Activated CD8-positive, alpha-beta memory T cell treated with anti-CD3 and anti-CD28 coated beads, Interleukin-2, amount 10 ng/mL, durations not matched to agents 7 days and 5 days (primary cell): ENCODE results near the gene AUP1. TPM values are rescaled to one million over a fixed set of nuclear protein-coding genes. Genes with fewer than 3 reads are reported as not detected.
A peak's percentile ranks its signal among the peaks of the same experiment; 100 is the strongest.
"Not testable (repeated sequence)": the region's sequence is repeated elsewhere in the genome, so short reads cannot be mapped to it uniquely, and the experiment has no call there.

Experiments
- ATAC-seq: fragments of 150-1000 bp; cut with Tn5 transposase; one replicate; pipeline ENCODE4 v1.10.0; 2021; ENCODE audit warnings: moderate library complexity
- CTCF ChIA-PET: fragments of 350-600 bp; sonication (Branson Sonifier 250); formaldehyde crosslinking; loops from one replicate; lab custom pipeline; 2021; ENCODE audit warnings: antibody characterized with exemption; lab: Charles Lee
- DNase-seq: peaks from one replicate; pipeline ENCODE4 v3.0.0-alpha.2; 2020
- H3K27ac Mint-ChIP-seq: one replicate; pipeline ENCODE4 v1.8.0; 2021; ENCODE audit warnings: mild to moderate bottlenecking, mixed read lengths
- H3K27me3 Mint-ChIP-seq: one replicate; pipeline ENCODE4 v1.8.0; 2021; ENCODE audit warnings: mixed read lengths
- H3K36me3 Mint-ChIP-seq: one replicate; pipeline ENCODE4 v1.8.0; 2021; ENCODE audit warnings: mild to moderate bottlenecking, mixed read lengths
- H3K4me1 Mint-ChIP-seq: one replicate; pipeline ENCODE4 v1.8.0; 2021; ENCODE audit warnings: mixed read lengths
- H3K4me3 Mint-ChIP-seq: one replicate; pipeline ENCODE4 v1.8.0; 2021; ENCODE audit warnings: mild to moderate bottlenecking, moderate library complexity, mixed read lengths
- H3K9me3 Mint-ChIP-seq: one replicate; pipeline ENCODE4 v1.8.0; 2022; ENCODE audit warnings: low read depth, mixed read lengths
- total RNA-seq, 2 experiments: library from RNA; stranded (reverse); gene quantifications; one replicate each; pipeline ENCODE4 v1.2.3, GENCODE V29; 2021

The AUP1 gene
- total RNA-seq, 2 experiments from 2014 or later, result 140 to 158 TPM

DNA sequence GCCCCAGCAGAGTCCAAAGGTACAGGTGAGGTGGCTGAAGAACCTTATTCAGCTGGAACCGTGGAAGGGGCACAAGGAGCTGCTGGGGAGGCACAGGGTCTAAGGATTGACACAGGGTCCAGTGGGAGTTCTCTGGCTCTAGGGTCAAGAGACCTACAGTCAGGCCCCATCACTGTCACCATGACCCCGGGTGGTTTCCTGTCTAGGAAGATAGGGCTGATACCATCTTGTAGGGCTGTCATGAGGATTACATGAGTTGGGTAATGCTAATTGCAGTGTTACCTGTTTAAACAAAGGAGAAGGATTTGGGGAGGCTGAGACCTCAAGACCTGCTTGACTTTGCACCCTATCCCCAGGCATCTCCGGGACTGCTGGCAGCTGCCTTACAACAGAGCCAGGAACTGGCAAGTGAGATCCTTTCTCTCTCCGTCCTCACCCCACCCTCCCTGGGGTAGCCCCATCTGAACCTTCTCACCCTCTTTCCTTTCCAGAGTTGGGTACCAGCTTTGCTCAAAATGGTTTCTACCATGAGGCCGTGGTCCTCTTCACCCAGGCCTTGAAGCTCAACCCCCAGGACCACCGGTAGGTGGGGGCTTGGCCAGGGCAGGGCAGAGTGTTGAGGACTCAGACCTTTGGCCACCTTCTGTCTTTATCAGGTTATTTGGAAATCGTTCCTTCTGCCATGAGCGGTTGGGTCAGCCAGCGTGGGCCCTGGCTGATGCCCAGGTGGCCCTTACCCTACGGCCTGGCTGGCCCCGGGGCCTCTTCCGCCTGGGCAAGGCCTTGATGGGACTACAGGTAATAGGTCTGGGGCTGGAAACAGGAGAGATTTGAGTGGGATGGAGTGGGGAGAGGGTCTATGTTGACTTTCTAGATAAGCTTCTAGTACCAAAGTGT lies 37.6 kb downstream of the AUP1 start:
- Mint-ChIP-seq H3K9me3 (no peaks in the 10 kb centered on the region), H3K4me3 (no peak overlapping the region), H3K27ac (no peak overlapping the region), H3K36me3 (peaks cover 16% of the 10 kb centered on the region), H3K4me1 (peaks cover 1% of the 10 kb centered on the region), H3K27me3 (no peaks in the 10 kb centered on the region)
- CTCF ChIA-PET, result interaction anchor here (1.3 kb wide), 1 partner anchor 9 kb away, joined by 5 read pairs; the partner anchor contains the start of genes CCDC142 and TTC31
- ATAC-seq (no peak), DNase-seq (no peak)

DNA sequence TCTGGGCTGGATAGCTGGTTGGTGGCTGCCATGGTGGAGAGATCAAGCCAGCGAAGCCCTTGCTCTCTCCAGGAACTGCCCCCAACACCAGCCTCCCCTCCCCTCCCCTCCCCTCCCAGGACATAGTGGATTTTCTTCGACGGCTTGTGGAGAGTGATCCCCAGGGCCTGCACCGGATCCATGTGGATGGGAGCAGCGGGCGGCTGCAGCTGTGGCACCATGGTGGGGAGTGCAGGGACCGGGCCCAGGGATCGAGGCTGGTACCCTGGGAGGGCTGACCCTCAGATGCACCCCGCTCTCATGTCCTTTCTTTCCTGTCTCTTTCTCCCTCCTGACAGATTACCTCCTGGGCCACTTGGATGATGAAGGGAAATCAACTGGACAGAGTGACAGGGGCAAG lies 39.6 kb downstream of the AUP1 start:
- H3K27me3 Mint-ChIP-seq, result no peaks in the 10 kb centered on the region
- peaks cover 26% of the 10 kb centered on the region for H3K36me3 Mint-ChIP-seq
- no peak overlapping the region for H3K27ac Mint-ChIP-seq
- no peaks in the 10 kb centered on the region for H3K9me3 Mint-ChIP-seq
- H3K4me1 Mint-ChIP-seq, result peaks cover 7% of the 10 kb centered on the region
- CTCF ChIA-PET, result interaction anchor here (1.1 to 1.4 kb wide), 2 partner anchors 13 to 42 kb away, joined by 4 to 5 read pairs; no protein-coding TSS in a partner anchor
- no peak overlapping the region for H3K4me3 Mint-ChIP-seq
- DNase-seq, result no peak
- no peak for ATAC-seq

DNA sequence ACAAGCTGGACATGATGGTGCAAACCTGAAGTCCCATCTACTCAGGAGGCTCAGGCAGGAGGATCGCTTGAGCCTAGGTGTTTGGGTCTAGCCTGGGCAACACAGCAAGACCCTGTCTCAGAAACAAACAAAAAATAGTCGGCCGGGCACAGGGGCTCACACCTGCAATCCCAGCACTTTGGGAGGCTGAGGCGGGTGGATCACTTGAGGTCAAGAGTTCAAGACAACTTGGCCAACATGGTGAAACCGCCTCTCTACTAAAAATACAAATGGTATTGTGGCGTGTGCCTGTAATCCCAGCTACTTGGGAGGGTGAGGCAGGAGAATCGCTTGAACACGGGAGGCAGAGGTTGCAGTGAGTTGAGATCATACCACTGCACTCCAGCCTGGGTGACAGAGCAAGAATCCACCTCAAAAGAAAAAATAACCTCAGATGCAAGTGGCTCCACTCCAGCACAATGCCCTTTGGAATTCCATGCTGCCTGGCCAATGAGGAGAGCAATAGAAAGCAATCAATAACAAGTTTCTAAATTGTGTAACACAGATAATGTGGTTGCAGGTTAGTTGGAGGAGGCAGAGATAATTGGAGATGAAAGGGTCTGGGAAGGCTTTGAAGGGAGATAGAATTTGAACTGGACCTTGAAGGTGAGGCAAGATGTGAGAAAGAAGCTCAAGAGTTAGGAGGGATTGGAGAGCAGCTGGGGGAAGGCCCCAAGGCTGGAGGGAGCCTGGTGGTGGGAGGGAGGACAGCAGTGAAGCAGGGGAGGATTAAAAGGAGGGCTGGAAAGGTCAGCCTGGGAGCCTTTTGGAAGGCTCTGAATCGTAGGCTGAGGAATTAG lies 40.6 kb downstream of the AUP1 start:
- H3K9me3 Mint-ChIP-seq, result no peaks in the 10 kb centered on the region
- peaks cover 13% of the 10 kb centered on the region for H3K4me1 Mint-ChIP-seq
- CTCF ChIA-PET, result interaction anchor here (1.0 to 1.4 kb wide), 3 partner anchors 43 to 85 kb away, joined by 3 to 5 read pairs (median 3); no protein-coding TSS in a partner anchor
- no peak overlapping the region for H3K27ac Mint-ChIP-seq
- no peaks in the 10 kb centered on the region for H3K27me3 Mint-ChIP-seq
- peaks cover 28% of the 10 kb centered on the region for H3K36me3 Mint-ChIP-seq
- ATAC-seq (no peak), DNase-seq (no peak)
- no peak overlapping the region for H3K4me3 Mint-ChIP-seq

DNA sequence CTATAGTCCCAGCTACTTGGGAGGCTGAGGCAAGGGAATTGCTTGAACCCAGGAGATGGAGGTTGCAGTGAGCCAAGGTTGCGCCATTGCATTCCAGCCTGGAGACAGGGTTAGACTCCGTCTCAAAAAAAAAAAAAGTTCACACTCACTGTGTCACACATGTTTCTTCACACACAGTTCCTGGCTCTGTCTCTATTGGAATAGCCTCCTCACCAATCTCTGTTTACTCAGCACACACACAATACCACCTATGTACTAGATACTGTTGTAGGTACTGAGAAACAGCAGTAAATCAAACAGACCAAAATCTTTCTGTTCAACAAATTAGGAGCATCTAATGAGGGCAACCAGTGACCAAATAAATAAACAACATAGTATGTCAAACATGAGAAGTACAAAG lies 43.4 kb downstream of the AUP1 start:
- Mint-ChIP-seq H3K4me1 (peaks cover 25% of the 10 kb centered on the region), H3K27me3 (no peaks in the 10 kb centered on the region), H3K9me3 (no peaks in the 10 kb centered on the region), H3K4me3 (no peak overlapping the region), H3K36me3 (peaks cover 22% of the 10 kb centered on the region), H3K27ac (no peak overlapping the region)
- DNase-seq (no peak), ATAC-seq (no peak)
- CTCF ChIA-PET, result interaction anchor here (0.7 kb wide), 1 partner anchor 1239 kb away, joined by 3 read pairs; no protein-coding TSS in a partner anchor

DNA sequence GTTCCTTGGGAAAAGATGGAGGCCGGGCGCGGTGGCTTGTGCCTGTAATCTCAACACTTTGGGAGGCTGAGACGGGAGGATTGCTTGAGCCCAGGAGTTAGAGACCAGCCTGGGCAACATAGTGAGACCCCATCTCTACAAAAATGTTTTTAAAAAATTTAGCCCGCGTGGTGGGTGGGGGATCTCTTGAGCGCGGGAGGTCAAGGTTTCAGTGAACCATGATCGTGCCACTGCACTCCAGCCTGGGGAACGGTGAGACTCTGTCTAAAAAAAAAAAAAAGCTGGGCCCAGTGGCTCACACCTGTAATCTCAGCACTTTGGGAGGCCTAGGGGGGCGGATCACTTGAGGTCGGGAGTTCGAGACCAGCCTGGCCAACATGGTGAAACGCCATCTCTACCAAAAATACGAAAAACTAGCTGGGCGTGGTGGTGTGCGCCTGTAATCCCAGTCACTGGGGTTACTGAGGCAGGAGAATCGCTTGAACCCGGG lies 45.8 kb downstream of the AUP1 start:
- DNase-seq, ATAC-seq, H3K27me3 Mint-ChIP-seq, H3K9me3 Mint-ChIP-seq: not testable (repeated sequence)
- CTCF ChIA-PET, result interaction anchor here (0.6 to 5.2 kb wide), 22 partner anchors 8 to 148 kb away, joined by 3 to 79 read pairs (median 10); partner anchors contain the start of genes AUP1, HTRA2, INO80B and MOGS
- peak overlapping the region; percentile 100 for H3K27ac Mint-ChIP-seq
- H3K36me3 Mint-ChIP-seq, result peaks cover 28% of the 10 kb centered on the region
- peaks cover 44% of the 10 kb centered on the region for H3K4me1 Mint-ChIP-seq
- H3K4me3 Mint-ChIP-seq, result peak overlapping the region; percentile 97

DNA sequence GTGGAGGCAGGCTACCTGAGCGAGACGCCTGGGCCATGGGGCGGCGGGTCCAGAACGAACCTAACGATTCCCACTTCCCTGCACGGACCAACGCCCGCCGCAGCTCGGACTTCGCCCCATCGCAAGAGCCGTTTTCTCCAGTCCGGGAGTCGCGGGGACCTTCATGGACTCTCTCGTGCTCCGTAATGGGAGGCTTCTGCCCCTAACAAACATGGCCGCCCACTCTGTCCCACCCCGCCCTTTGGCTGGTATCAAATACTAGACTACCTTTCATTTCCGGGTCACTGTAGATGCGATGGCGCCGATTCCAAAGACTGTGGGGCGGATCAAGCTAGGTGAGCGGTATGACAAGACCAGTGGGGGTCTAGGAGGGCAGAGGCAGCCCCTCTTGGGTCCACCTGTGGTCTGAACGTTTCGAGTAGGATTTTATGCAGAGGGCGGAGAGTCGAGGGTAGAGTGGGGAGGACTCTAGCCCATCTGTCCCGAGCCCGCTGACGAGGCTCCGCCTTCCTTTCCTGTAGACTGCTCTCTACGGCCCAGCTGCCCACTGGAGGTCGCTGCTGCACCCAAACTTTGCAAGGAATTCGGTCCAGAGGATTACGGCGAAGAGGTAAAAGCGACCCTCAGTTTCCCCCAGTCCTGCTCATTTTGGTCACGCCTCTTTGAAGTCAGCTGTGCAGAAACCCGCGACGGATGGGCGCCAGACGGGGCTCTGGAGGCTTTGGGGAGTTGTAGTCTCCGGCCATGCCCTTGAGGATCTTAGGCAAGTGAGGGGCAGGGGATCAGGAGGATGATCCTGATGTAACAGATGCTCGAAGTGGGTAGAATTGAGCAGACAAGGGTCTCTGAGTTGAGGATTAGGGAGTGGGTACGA lies 46.5 kb downstream of the AUP1 start, which contains the start of the genes CCDC142 and TTC31:
TSS of gene CCDC142 (minus strand) at position 198 of the 874 bp plus-strand sequence. CDS start at position 37, 161 bp downstream.
TSS of gene TTC31 (plus strand) at position 281 of the 874 bp plus-strand sequence. CDS start at position 296, 15 bp downstream.
- Mint-ChIP-seq H3K36me3 (peaks cover 28% of the 10 kb centered on the region), H3K9me3 (no peaks in the 10 kb centered on the region), H3K4me1 (peaks cover 44% of the 10 kb centered on the region), H3K27ac (peak within 1 kb of the TSS; percentile 100), H3K27me3 (no peaks in the 10 kb centered on the region), H3K4me3 (peak within 1 kb of the TSS; percentile 97)
- peak; percentile 95 for ATAC-seq
- DNase-seq, result peak; percentile 97
- CTCF ChIA-PET, result interaction anchor here (0.6 to 5.2 kb wide), 33 partner anchors 9 to 233 kb away, joined by 3 to 79 read pairs (median 6); partner anchors contain the start of genes AUP1, DQX1, HTRA2 and INO80B

DNA sequence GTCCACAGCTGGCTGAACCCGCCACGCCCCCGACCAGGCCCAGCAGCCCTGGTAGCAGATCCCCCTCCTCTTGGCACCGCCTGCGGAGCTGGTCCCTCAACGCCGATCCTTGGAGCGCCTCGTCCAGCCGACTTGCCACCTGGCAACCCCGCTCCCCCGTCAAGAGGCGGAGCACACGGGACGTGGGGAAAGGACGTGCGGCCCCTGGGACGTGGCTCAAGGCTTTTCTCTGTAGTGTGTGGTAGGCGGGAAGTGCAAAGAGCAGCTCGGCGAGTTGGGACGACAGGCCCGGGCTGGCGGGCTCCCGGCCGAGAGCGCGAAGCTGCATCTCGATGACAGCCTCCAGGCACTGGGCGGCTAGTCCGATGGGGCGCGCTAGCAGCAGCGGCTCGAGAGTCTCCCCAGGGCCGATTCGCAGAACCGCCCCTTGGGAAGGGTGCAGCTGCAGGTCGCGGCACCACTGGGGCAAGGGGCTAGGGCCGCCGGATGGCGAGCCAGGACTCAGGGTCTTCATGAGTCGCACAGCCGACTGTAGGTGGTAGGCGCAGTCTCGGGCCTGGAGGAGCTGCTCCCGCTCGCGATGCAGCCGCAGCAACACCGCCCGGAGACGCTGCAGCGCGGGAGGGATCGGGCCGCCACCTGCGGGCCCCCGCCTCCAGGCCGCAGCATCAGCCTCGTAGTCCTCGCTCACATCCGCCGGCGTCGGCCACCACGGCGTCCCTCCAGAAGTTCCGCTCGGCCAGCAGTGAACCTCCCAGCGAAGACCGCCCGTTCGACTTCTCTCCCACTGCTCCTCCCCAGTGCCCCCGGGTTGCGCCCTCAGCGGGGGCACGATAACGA lies 47.3 kb downstream of the AUP1 start:
- peak; percentile 52 for ATAC-seq
- Mint-ChIP-seq H3K27ac (peak overlapping the region; percentile 100), H3K4me1 (peaks cover 48% of the 10 kb centered on the region), H3K9me3 (no peaks in the 10 kb centered on the region), H3K27me3 (no peaks in the 10 kb centered on the region), H3K36me3 (peaks cover 33% of the 10 kb centered on the region), H3K4me3 (peak overlapping the region; percentile 97)
- peak; percentile 77 for DNase-seq
- CTCF ChIA-PET, result interaction anchor here (0.8 to 5.2 kb wide), 28 partner anchors 9 to 232 kb away, joined by 3 to 79 read pairs (median 6); partner anchors contain the start of genes AUP1, DQX1, HTRA2 and INO80B

DNA sequence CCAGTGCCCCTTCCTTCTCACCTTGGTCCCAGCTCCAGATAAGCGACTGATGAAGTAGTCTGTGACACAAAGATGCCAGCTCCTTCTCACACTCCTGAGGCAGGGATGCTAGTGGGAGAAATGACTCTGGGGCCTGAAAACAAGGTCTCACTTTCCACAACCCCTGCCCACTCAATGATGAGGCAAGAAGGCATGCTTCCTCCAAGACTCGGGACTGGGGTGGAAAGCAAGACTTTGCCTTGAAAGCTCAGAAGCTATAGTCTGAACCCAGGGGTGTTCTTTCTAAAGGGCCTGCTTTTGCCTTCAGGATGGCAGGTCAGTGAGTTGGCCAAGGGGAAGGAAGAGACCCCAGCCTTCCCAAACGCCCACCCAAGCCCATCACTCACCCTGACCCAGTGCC lies 48.1 kb downstream of the AUP1 start:
- peak overlapping the region; percentile 97 for H3K4me3 Mint-ChIP-seq
- no peaks in the 10 kb centered on the region for H3K9me3 Mint-ChIP-seq
- CTCF ChIA-PET, result interaction anchor here (0.9 to 5.2 kb wide), 15 partner anchors 8 to 146 kb away, joined by 3 to 79 read pairs (median 19); partner anchors contain the start of genes AUP1, HTRA2, INO80B and MOGS
- peaks cover 31% of the 10 kb centered on the region for H3K36me3 Mint-ChIP-seq
- peak overlapping the region; percentile 15 for H3K27ac Mint-ChIP-seq
- DNase-seq, result no peak
- H3K4me1 Mint-ChIP-seq, result peaks cover 45% of the 10 kb centered on the region
- no peaks in the 10 kb centered on the region for H3K27me3 Mint-ChIP-seq
- ATAC-seq, result no peak

Other genes starting within 250 kb of the AUP1 start
- 1 to 10 TPM in 1 of 2 experiments, under 1 TPM in 1; 0.42 to 2.6 TPM for gene SLC4A5, start 186.3 kb downstream of the AUP1 start, total RNA-seq
- gene DCTN1, start 149.4 kb downstream of the AUP1 start, total RNA-seq, result 100 to 1,000 TPM in 1 of 2 experiments, 10 to 100 TPM in 1; 98.3 to 108 TPM
- gene C2orf81, start 108.1 kb downstream of the AUP1 start, total RNA-seq, result 1 to 10 TPM in 1 of 2 experiments, under 1 TPM in 1; 0.93 to 1.8 TPM
- gene WDR54, start 108.0 kb downstream of the AUP1 start, total RNA-seq, result 10 to 100 TPM; 82.7 to 84.0 TPM
- 1 to 10 TPM in 1 of 2 experiments, under 1 TPM in 1; 0.50 to 1.9 TPM for gene RTKN, start 87.8 kb downstream of the AUP1 start, total RNA-seq
- gene INO80B, start 74.6 kb downstream of the AUP1 start, total RNA-seq, result 10 to 100 TPM; 31.1 to 39.5 TPM
- gene WBP1, start 71.3 kb downstream of the AUP1 start, total RNA-seq, result 10 to 100 TPM; 40.5 to 46.8 TPM
- gene MOGS, start 64.3 kb downstream of the AUP1 start, total RNA-seq, result 10 to 100 TPM; 60.4 to 78.2 TPM
- 100 to 1,000 TPM in 1 of 2 experiments, 10 to 100 TPM in 1; 93.9 to 111 TPM for gene MRPL53, start 57.0 kb downstream of the AUP1 start, total RNA-seq
- 10 to 100 TPM; 26.5 to 29.5 TPM for gene CCDC142, start 46.7 kb downstream of the AUP1 start, total RNA-seq
- gene TTC31, start 46.6 kb downstream of the AUP1 start, total RNA-seq, result 10 to 100 TPM; 39.4 to 48.8 TPM
- 1 to 10 TPM; 1.3 to 2.4 TPM for gene LBX2, start 30.1 kb downstream of the AUP1 start, total RNA-seq
- 10 to 100 TPM; 15.5 to 34.0 TPM for gene PCGF1, start 22.0 kb downstream of the AUP1 start, total RNA-seq
- gene TLX2, start 15.3 kb downstream of the AUP1 start, total RNA-seq, result 1 to 10 TPM in 1 of 2 experiments, under 1 TPM in 1; 0.82 to 1.3 TPM
- under 1 TPM; 0.38 to 0.94 TPM for gene DQX1, start 3.5 kb downstream of the AUP1 start, total RNA-seq
- 10 to 100 TPM; 52.2 to 87.2 TPM for gene HTRA2, start 227 bp upstream of the AUP1 start, total RNA-seq
- gene LOXL3, start 24.2 kb upstream of the AUP1 start, total RNA-seq, result 1 to 10 TPM in 1 of 2 experiments, under 1 TPM in 1; 0.76 to 1.8 TPM
- 10 to 100 TPM; 47.1 to 52.1 TPM for gene DOK1, start 25.0 kb upstream of the AUP1 start, total RNA-seq
- not detected for gene M1AP, start 118.6 kb upstream of the AUP1 start, total RNA-seq
- gene SEMA4F, start 124.5 kb upstream of the AUP1 start, total RNA-seq, result 1 to 10 TPM; 4.1 to 6.8 TPM